ENCODE data around the gene MAEA.
"Not testable (repeated sequence)": the region's sequence is repeated elsewhere in the genome, so short reads cannot be mapped to it uniquely, and the experiment has no call there.

The MAEA gene

DNA sequence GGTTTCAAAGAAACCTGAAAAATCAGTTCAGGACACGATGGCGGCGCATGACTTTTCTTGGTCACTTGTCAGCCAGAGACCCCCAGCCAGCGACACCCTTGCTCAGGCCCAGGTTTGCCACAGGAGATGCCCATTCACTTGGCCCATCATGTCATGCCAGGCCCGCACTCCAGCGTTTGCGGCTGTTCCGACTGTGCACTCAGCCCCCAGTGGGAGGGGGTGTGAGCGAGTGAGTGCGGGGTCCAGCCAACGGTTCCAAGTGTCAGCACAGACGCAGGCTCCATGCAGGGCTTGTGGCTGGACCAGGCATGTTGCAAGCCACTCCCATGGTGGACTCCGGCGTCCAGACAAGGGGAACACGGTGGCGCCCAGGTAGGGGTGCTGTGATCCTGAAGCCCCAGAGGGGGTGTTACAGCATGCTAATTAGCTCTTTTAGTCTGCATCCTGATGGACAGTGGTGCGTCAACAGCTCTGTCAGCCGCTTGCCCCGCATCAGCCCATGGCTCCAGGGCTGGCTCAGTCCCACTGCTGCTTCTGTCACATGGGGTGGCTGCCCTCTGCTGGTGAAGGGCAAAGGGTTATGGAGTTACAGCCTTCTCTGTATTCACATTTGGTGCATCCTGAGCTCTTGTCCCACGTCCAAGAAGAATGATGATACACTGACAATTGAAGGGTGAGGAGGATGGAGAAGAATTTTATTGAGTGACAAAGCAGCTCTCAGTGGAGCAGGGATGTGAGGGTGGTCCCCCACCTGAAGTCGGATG, 3.7 kb upstream of the MAEA start:
- no peak overlapping the region for H3K4me3 Mint-ChIP-seq
- peaks cover 7% of the 10 kb centered on the region for H3K4me1 Mint-ChIP-seq
- no peak for ATAC-seq
- H3K9me3 Mint-ChIP-seq, result no peaks in the 10 kb centered on the region
- H3K27ac Mint-ChIP-seq, result no peak overlapping the region
- peaks cover 14% of the 10 kb centered on the region for H3K36me3 Mint-ChIP-seq
- no peak for DNase-seq (ENCODE audit: low spot score in 2 of 2)

GRCh38 chr4:1288786-1289185, 905 bp upstream of the MAEA start:
- peaks cover 32% of the 10 kb centered on the region for H3K36me3 Mint-ChIP-seq
- peaks cover 32% of the 10 kb centered on the region for H3K4me1 Mint-ChIP-seq
- H3K4me3 Mint-ChIP-seq, result peak overlapping the region; percentile 95
- no peaks in the 10 kb centered on the region for H3K9me3 Mint-ChIP-seq
- no peak for DNase-seq (ENCODE audit: low spot score in 2 of 2)
- ATAC-seq, result no peak
- peak overlapping the region; percentile 96 for H3K27ac Mint-ChIP-seq

GRCh38 chr4:1290165-1290977, 680 bp downstream of the MAEA start:
- peak overlapping the region; percentile 95 for H3K4me3 Mint-ChIP-seq
- peaks cover 46% of the 10 kb centered on the region for H3K4me1 Mint-ChIP-seq
- DNase-seq (ENCODE audit: low spot score in 2 of 2) (no peak), ATAC-seq (peak; percentile 68)
- H3K27ac Mint-ChIP-seq, result peak overlapping the region; percentile 96
- H3K36me3 Mint-ChIP-seq, result peaks cover 33% of the 10 kb centered on the region
- no peaks in the 10 kb centered on the region for H3K9me3 Mint-ChIP-seq

DNA sequence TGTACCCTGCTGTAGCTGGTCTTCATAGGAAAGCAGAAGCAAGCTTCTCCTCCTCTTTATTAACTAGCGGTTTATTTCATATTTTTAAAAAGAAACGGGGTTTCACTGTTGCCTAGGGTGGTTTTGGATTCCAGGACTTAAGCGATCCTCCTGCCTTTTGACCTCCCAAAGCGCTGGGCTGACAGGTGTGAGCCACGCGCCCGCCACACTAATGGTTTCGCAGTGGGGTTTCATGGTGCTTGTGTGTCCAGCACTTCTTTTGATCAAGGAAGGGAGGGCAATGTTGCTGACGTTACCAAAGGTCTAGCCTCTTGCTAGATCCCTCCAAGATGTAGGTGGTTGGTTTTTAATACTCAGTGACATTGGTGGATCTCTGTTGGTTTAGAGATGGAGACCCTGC, 1.4 kb downstream of the MAEA start:
- Mint-ChIP-seq H3K36me3 (peaks cover 33% of the 10 kb centered on the region), H3K9me3 (no peaks in the 10 kb centered on the region), H3K4me1 (peaks cover 46% of the 10 kb centered on the region), H3K4me3 (peak overlapping the region; percentile 95), H3K27ac (peak overlapping the region; percentile 96)
- DNase-seq (ENCODE audit: low spot score in 2 of 2) (no peak), ATAC-seq (no peak)

- DNase-seq (ENCODE audit: low spot score in 2 of 2) (no peak), ATAC-seq (no peak)
- H3K4me1 Mint-ChIP-seq, result peaks cover 57% of the 10 kb centered on the region
- H3K27ac Mint-ChIP-seq, result peak overlapping the region; percentile 96
- peaks cover 43% of the 10 kb centered on the region for H3K36me3 Mint-ChIP-seq
- peak overlapping the region; percentile 95 for H3K4me3 Mint-ChIP-seq
- no peaks in the 10 kb centered on the region for H3K9me3 Mint-ChIP-seq
Measured at GRCh38 chr4:1291996-1292702, 2.5 kb downstream of the MAEA start.

DNA sequence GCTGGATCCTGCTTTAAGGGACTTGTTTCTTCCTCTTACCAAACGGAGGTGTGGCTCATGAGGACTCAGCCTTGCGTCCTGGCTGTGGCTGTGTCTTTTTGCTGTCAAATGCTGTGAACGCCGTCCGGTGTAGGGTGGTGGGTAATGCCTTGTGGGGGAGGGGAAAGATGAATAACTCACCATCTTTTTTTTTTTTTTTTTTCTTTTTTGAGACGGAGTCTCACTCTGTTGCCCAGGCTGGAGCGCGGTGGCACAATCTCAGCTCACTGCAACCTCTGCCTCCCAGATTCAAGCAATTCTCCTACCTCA, 3.0 kb downstream of the MAEA start:
- not testable (repeated sequence) for H3K9me3 Mint-ChIP-seq; DNase-seq (ENCODE audit: low spot score in 2 of 2); ATAC-seq
- H3K36me3 Mint-ChIP-seq, result peaks cover 48% of the 10 kb centered on the region
- peak overlapping the region; percentile 96 for H3K27ac Mint-ChIP-seq
- peaks cover 60% of the 10 kb centered on the region for H3K4me1 Mint-ChIP-seq
- H3K4me3 Mint-ChIP-seq, result peak overlapping the region; percentile 95

- H3K4me3 Mint-ChIP-seq, result no peak overlapping the region
- peak overlapping the region; percentile 64 for H3K27ac Mint-ChIP-seq
- DNase-seq (ENCODE audit: low spot score in 2 of 2) (no peak), ATAC-seq (no peak)
- peaks cover 57% of the 10 kb centered on the region for H3K36me3 Mint-ChIP-seq
- peaks cover 69% of the 10 kb centered on the region for H3K4me1 Mint-ChIP-seq
- no peaks in the 10 kb centered on the region for H3K9me3 Mint-ChIP-seq
Measured at GRCh38 chr4:1293531-1293941, 3.8 kb downstream of the MAEA start.

DNA sequence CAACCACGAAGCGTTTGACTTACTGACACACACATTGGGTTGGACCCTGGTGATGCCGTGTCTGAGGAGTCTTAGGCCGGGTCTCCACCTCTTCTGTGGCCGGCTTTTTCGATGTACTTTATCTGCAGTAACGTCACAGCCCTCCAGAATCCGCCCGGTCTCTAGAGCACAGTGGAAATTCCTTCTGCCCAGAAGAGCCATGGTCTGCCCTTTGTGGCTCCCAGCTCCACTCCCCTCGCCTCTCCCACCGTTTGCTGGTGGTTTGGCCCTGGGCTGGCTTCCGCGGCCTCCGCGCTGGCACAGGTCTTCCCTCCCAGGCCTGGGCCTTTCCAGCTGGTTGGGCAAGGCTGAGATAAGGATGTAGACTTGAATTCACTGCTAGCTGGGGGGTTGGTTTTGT, 4.3 kb downstream of the MAEA start:
- ATAC-seq (no peak), DNase-seq (ENCODE audit: low spot score in 2 of 2) (no peak)
- Mint-ChIP-seq H3K36me3 (peaks cover 59% of the 10 kb centered on the region), H3K27ac (peak overlapping the region; percentile 64), H3K4me3 (no peak overlapping the region), H3K4me1 (peaks cover 74% of the 10 kb centered on the region), H3K9me3 (no peaks in the 10 kb centered on the region)

GRCh38 chr4:1294424-1294823, 4.7 kb downstream of the MAEA start:
- Mint-ChIP-seq H3K36me3 (peaks cover 59% of the 10 kb centered on the region), H3K27ac (peak overlapping the region; percentile 65), H3K9me3 (no peaks in the 10 kb centered on the region), H3K4me1 (peaks cover 78% of the 10 kb centered on the region), H3K4me3 (no peak overlapping the region)
- ATAC-seq (no peak), DNase-seq (ENCODE audit: low spot score in 2 of 2) (no peak)

- Mint-ChIP-seq H3K9me3 (no peaks in the 10 kb centered on the region), H3K36me3 (peaks cover 60% of the 10 kb centered on the region), H3K4me1 (peaks cover 83% of the 10 kb centered on the region), H3K4me3 (no peak overlapping the region), H3K27ac (peak overlapping the region; percentile 65)
- DNase-seq (ENCODE audit: low spot score in 2 of 2) (no peak), ATAC-seq (no peak)
Measured at GRCh38 chr4:1294891-1295290, 5.2 kb downstream of the MAEA start.

DNA sequence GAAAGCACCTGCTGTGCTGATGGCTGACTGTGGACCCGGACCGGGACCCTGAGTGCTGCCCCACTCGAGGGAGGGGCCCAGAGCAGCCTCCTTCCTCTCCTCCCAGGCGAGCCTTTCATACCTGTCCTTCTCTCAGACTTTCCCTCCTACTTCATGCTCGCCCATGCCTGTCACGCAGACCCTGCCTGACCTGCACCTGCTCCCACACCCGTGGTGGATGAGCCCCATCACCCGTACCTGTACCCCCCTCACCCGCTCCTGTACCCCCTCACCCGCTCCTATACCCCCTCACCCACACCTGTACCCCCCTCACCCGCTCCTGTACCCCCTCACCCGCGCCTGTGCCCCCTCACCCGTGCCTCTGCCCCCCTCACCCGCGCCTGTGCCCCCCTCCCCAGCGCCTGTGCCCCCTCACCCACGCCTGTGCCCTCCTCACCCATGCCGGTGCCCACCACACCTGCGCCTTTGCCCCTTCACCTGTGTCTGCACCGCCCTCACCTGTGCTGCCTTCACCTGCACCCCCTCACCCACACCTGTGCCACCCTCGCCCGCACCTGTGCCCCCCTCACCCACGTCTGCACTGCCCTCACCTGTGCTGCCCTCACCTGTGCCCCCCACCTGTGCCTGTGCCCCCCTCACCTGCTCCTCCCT, 5.8 kb downstream of the MAEA start:
- peak overlapping the region; percentile 65 for H3K27ac Mint-ChIP-seq
- H3K4me3 Mint-ChIP-seq, result no peak overlapping the region
- peaks cover 87% of the 10 kb centered on the region for H3K4me1 Mint-ChIP-seq
- peaks cover 63% of the 10 kb centered on the region for H3K36me3 Mint-ChIP-seq
- no peak for ATAC-seq
- no peak for DNase-seq (ENCODE audit: low spot score in 2 of 2)
- H3K9me3 Mint-ChIP-seq, result no peaks in the 10 kb centered on the region

DNA sequence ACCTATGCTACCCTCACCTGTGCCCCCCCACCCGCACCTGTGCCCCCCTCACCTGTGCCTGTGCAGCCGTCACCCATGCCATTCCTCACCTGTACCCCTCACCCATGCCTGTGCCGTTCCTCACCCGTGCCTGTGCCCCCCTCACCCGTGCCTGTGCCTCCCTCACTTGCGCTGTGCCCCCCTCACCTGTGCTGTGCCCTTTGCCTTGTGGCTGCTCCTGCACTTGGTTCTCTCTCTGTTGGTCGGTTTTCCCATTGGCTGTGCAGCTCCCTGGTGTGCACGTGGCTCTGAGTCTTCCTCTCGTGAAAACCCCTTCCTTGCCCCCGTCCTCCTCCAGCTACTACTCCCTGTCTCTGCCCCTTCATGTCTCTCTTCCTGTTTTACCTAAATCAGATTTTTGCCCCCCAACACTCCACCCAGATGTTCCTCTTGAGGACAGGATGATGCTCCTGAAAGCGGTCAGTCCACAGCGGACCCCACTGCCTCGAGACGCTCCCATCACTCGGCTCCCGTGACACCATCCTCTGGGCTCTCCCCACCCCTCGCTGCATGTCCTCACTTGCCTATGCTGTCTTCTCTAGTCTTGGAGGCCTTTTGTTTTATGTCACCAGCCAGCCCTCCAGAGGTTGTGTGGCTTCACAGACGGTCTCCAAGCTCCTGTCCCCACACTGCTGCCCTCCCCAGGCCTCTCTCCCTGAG, 6.8 kb downstream of the MAEA start:
- DNase-seq (ENCODE audit: low spot score in 2 of 2) (no peak), ATAC-seq (no peak)
- Mint-ChIP-seq H3K4me3 (peak overlapping the region; percentile 42), H3K36me3 (peaks cover 70% of the 10 kb centered on the region), H3K9me3 (no peaks in the 10 kb centered on the region), H3K4me1 (peaks cover 87% of the 10 kb centered on the region), H3K27ac (peak overlapping the region; percentile 94)

DNA sequence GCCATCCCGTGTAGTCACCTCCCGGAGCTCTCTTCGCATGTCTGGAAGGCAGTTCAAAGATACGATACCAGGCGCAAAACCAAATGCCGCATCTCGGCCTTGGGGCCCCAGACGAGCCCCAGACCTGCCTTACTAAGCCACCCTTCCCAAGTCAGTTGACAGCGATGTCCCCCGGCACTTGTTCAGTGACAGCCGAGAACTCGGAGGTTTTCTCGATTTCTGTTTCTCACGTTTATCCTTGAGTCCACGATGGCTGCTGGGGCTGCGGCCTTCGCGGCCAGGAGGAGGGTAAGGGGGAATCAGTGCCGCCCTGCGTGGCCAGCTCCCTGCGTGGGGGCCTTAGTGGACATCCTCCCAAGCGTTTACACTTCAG, 7.3 kb downstream of the MAEA start:
- ATAC-seq, result no peak
- Mint-ChIP-seq H3K36me3 (peaks cover 73% of the 10 kb centered on the region), H3K27ac (peak overlapping the region; percentile 94), H3K4me3 (peak overlapping the region; percentile 42), H3K9me3 (no peaks in the 10 kb centered on the region), H3K4me1 (peaks cover 85% of the 10 kb centered on the region)
- no peak for DNase-seq (ENCODE audit: low spot score in 2 of 2)

DNA sequence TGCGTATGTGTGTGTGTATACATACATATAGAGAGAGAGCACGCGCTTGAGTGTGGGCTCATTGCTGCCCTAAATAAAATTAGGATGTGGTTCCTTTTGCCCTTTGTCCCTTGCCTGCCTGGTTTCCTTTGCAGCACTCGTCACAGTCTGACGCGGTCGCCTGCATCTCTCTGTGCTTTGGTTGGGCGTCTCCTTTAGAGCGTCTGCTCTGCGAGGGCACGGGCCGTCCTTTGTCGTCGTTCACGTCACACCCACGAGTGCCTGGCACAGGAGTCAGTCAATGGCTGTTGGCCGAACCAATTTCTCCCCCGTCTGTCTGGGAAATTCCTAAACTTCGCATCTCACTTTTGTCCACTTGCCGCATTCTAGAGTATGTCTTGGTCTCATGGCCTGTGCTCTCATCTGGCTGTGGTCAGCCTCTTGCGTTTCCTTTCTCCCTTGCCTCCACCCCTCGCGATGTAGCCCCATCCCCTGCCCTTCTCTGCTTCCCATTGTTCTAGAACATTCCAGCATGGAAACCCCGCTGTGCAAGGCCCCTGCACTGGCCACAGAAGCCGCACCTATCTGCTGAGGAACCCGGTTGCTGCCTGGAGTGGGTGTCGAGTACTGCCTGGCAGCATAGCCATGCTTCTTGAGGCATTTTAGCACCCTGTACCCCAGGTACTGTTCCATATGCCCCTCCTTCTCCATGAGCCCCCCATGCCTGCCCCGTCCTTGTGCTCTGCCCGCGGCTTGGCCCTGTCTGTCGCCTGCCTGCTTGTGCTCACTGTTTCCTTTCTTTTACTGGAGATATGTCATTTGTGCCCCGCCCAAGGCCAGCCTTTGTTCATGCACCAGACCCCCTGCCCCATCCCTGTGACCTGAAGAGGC, 8.0 kb downstream of the MAEA start:
- Mint-ChIP-seq H3K4me1 (peaks cover 78% of the 10 kb centered on the region), H3K27ac (peak overlapping the region; percentile 94), H3K36me3 (peaks cover 70% of the 10 kb centered on the region), H3K4me3 (peak overlapping the region; percentile 42), H3K9me3 (no peaks in the 10 kb centered on the region)
- DNase-seq (ENCODE audit: low spot score in 2 of 2), result no peak
- peak; percentile 83 for ATAC-seq
